HepG2 (cell line): Measurements from ENCODE around the gene DMXL2.

Experiments used
- ELF3 ChIP-seq: IDR thresholded peaks from 2 replicates; pipeline ENCODE4 v1.6.1; 2016; ENCODE audit warnings: missing genetic modification reagents, missing compliant biosample characterization
- HOXA7 ChIP-seq: sonication (generic); formaldehyde crosslinking; IDR thresholded peaks from 2 replicates; pipeline ENCODE4 v1.8.1; 2022; ENCODE audit warnings: mild to moderate bottlenecking, missing genetic modification reagents, moderate library complexity
- NFKB2 ChIP-seq: sonication (generic); formaldehyde crosslinking; IDR thresholded peaks from 2 replicates; pipeline ENCODE4 v1.4.0; 2020; ENCODE audit warnings: missing genetic modification reagents, borderline replicate concordance
- POLR2A ChIP-seq, 2 experiments: IDR thresholded peaks; 2 replicates each; pipeline ENCODE4 v1.6.1; 2011; ENCODE audit warnings: low read depth in 2 of 2, low read length in 2 of 2, mild to moderate bottlenecking in 1 of 2, moderate library complexity in 1 of 2; ENCODE audit not compliant: insufficient read depth in 1 of 2
- POLR2AphosphoS5 ChIP-seq: IDR thresholded peaks from 2 replicates; pipeline ENCODE4 v1.6.1; 2012; ENCODE audit warnings: low read depth, low read length

DNA sequence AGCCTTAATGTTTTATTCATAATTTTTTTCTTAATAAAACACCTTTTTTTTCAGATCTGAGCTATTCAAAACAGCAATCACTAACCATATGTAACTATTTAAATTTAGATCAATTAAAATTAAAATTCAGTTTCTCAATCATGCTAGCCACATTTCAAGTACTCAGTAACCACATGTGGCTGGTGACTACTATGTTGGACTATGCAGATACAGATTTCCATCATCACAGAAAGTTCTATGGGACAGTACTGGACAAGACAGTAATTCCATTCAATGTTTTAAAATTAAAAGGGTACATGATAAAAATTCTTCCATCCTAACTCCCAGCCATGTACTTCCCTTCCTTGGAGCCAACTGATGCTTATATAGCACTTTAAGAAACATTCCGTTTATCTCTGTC, 161.8 kb downstream of the DMXL2 start:
- no peak for TF ChIP-seq POLR2AphosphoS5
- no peak for TF ChIP-seq ELF3 (CRISPR knock-in tag)
- no peak for TF ChIP-seq NFKB2 (CRISPR knock-in tag)
- TF ChIP-seq HOXA7, result no peak
- no peak for TF ChIP-seq POLR2A (IDR thresholded peaks at IDR 0.05; ENCODE audit: insufficient read depth in 1 of 2, low read depth in 2 of 2, low read length in 2 of 2)
